Neutrophil (primary cell): ENCODE measurements around the gene DCTN3.

Experiments
- H3K27ac ChIP-seq: fragments of 200-600 bp; sonication (generic); 2 replicates; pipeline ENCODE4 v1.5.1; 2016; ENCODE audit warnings: mild to moderate bottlenecking, moderate library complexity
- H3K27me3 ChIP-seq: fragments of 200-600 bp; sonication (generic); 2 replicates; pipeline ENCODE4 v1.6.0; 2016; ENCODE audit warnings: mild to moderate bottlenecking
- H3K36me3 ChIP-seq: fragments of 200-600 bp; sonication (generic); 2 replicates; pipeline ENCODE4 v1.5.1; 2017
- H3K4me1 ChIP-seq, 2 experiments: fragments of 200-600 bp in 1 of 2; sonication (generic) in 1 of 2; 1 replicate in 1 of 2; 2 replicates in 1 of 2; pipeline versions ENCODE4 v1.5.1 to v1.6.1; 2013 to 2016; ENCODE audit warnings: low read depth in 1 of 2, low read length in 1 of 2, mild to moderate bottlenecking in 1 of 2, moderate library complexity in 1 of 2; ENCODE audit not compliant: control insufficient read depth in 1 of 2, insufficient read depth in 1 of 2
- H3K4me3 ChIP-seq, 2 experiments: fragments of 200-600 bp in 1 of 2; sonication (generic) in 1 of 2; 1 replicate in 1 of 2; 2 replicates in 1 of 2; pipeline ENCODE4 v1.5.1; 2013 to 2016; ENCODE audit warnings: low read depth in 1 of 2, low read length in 1 of 2, mild to moderate bottlenecking in 1 of 2, moderate library complexity in 1 of 2
- H3K9me3 ChIP-seq: fragments of 200-600 bp; sonication (generic); 2 replicates; pipeline ENCODE4 v1.5.1; 2016
- CTCF ChIP-seq: fragments of 200-600 bp; sonication (generic); IDR thresholded peaks from 2 replicates; pipeline ENCODE4 v1.5.1; 2016; ENCODE audit warnings: antibody characterized with exemption

Gene DCTN3

GRCh38 chr9:34662526-34663302 lies 42.4 kb upstream of the DCTN3 start, which contains the start of gene CCL27:
TSS of gene CCL27 (minus strand) at chr9:34662657. CDS start at chr9:34662633, 24 bp downstream.
- no peak for TF ChIP-seq CTCF
- H3K9me3 ChIP-seq: no peaks in the 10 kb centered on the region
- H3K36me3 ChIP-seq: peaks cover 6% of the 10 kb centered on the region
- no peaks in the 10 kb centered on the region for H3K27me3 ChIP-seq
- peaks cover 13 to 14% of the 10 kb centered on the region in 2 experiments for H3K4me1 ChIP-seq
- H3K4me3 ChIP-seq: no peak within 1 kb of the TSS
- H3K27ac ChIP-seq: no peak within 1 kb of the TSS

- H3K4me1 ChIP-seq: peaks cover 5% of the 10 kb centered on the region in 2 experiments
- no peak overlapping the region for H3K4me3 ChIP-seq
- no peaks in the 10 kb centered on the region for H3K27me3 ChIP-seq
- H3K27ac ChIP-seq: no peak overlapping the region
- no peak for TF ChIP-seq CTCF
- H3K36me3 ChIP-seq: peaks cover 6% of the 10 kb centered on the region
- no peaks in the 10 kb centered on the region for H3K9me3 ChIP-seq
Observed at GRCh38 chr9:34659592-34660253, 39.4 kb upstream of the DCTN3 start.

DNA sequence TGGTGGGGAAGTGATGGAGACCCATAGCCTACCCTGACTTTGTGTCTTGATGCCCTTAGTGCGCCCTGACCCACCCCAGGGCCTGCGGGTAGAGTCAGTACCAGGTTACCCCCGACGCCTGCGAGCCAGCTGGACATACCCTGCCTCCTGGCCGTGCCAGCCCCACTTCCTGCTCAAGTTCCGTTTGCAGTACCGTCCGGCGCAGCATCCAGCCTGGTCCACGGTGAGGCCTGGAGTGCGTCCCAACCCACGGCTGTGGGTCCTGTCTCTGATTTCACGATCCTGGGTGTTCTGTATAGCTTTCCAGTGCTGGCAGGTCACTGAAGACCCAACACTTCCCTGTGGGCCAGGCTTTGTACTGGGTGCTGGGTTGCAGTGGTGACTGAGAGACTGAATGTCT lies 38.2 kb upstream of the DCTN3 start:
- H3K4me1 ChIP-seq: no peaks in the 10 kb centered on the region
- H3K36me3 ChIP-seq: peaks cover 6% of the 10 kb centered on the region
- H3K27ac ChIP-seq: no peak overlapping the region
- no peaks in the 10 kb centered on the region for H3K27me3 ChIP-seq
- TF ChIP-seq CTCF: no peak
- no peak overlapping the region for H3K4me3 ChIP-seq
- H3K9me3 ChIP-seq: no peaks in the 10 kb centered on the region

- Histone ChIP-seq H3K4me3 (no peak overlapping the region), H3K36me3 (peaks cover 6% of the 10 kb centered on the region), H3K27me3 (peaks cover 10% of the 10 kb centered on the region), H3K27ac (no peak overlapping the region), H3K4me1 (peaks cover 3 to 6% of the 10 kb centered on the region in 2 experiments), H3K9me3 (no peaks in the 10 kb centered on the region)
- no peak for TF ChIP-seq CTCF
Observed at GRCh38 chr9:34656992-34657391, 36.7 kb upstream of the DCTN3 start.

- no peak overlapping the region for H3K4me3 ChIP-seq
- H3K27ac ChIP-seq: no peak overlapping the region
- peaks cover 12% of the 10 kb centered on the region for H3K36me3 ChIP-seq
- H3K4me1 ChIP-seq: peaks cover 6 to 8% of the 10 kb centered on the region in 2 experiments
- TF ChIP-seq CTCF: no peak
- H3K9me3 ChIP-seq: no peaks in the 10 kb centered on the region
- peaks cover 13% of the 10 kb centered on the region for H3K27me3 ChIP-seq
Observed at GRCh38 chr9:34655394-34655793, 35.1 kb upstream of the DCTN3 start.
